Body of pancreas (tissue), 4 donors: ENCODE measurements around the gene IFNL3.

Source experiments
- CTCF ChIP-seq, 7 experiments: fragments of 450-650 bp in 4 of 7; fragments of 200-600 bp in 3 of 7; sonication (generic) in 3 of 7; IDR thresholded peaks; one replicate each; pipeline ENCODE4 v1.5.1; 2016 to 2019; ENCODE audit warnings: antibody characterized with exemption in 7 of 7
- POLR2A ChIP-seq, 3 donors: fragments of 450-650 bp; IDR thresholded peaks; one replicate each; pipeline ENCODE4 v1.6.1; 2016; ENCODE audit warnings: antibody characterized with exemption in 3 of 3, mild to moderate bottlenecking in 2 of 3

GRCh38 chr19:39265321-39265916 lies 20.6 kb upstream of the IFNL3 start:
- TF ChIP-seq CTCF (IDR thresholded peaks at IDR 0.05) (no peak), POLR2A (IDR thresholded peaks at IDR 0.05) (no peak)
